SU-DHL-6 (cell line): ENCODE results near the gene GPR132.
A peak's percentile ranks its signal among the peaks of the same experiment; 100 is the strongest.

ENCODE experiments used
- CTCF ChIP-seq: fragments of 200-600 bp; sonication (generic); IDR thresholded peaks from one replicate; pipeline ENCODE4 v1.5.1; 2017; ENCODE audit warnings: antibody characterized with exemption, mild to moderate bottlenecking, low read length, moderate library complexity; ENCODE audit not compliant: insufficient read depth, poor library complexity, severe bottlenecking
- EZH2phosphoT487 ChIP-seq: fragments of 200-600 bp; sonication (generic), shearing (Covaris generic); conservative IDR thresholded peaks from 2 replicates; pipeline ENCODE4 v1.6.1; 2018; ENCODE audit warnings: mild to moderate bottlenecking, antibody characterized with exemption, low read length, moderate library complexity, mixed read lengths

GRCh38 chr14:105021656-105022275 is 43.5 kb downstream of the GPR132 start:
- peak; percentile 28 for TF ChIP-seq CTCF
- no peak for TF ChIP-seq EZH2phosphoT487
